Measurements from ENCODE around the gene ZSWIM3. TPM values are rescaled to one million over a fixed set of nuclear protein-coding genes. Genes with fewer than 3 reads are reported as not detected.
A peak's percentile ranks its signal among the peaks of the same experiment; 100 is the strongest.

The ZSWIM3 gene
- total RNA-seq, 3 donors from 2014 or later (not counting 1 experiment from before 2014, with no cell fraction given): 1.4 to 2.3 (median 1.5) TPM

GRCh38 chr20:45813006-45813340, 44.4 kb upstream of the ZSWIM3 start:
- ATAC-seq (no peak), DNase-seq (no peak)
- peaks cover 27% of the 10 kb centered on the region for H3K36me3 ChIP-seq (ENCODE audit: control insufficient read depth, insufficient read depth, low read length)
- no peaks in the 10 kb centered on the region for H3K9me3 ChIP-seq (ENCODE audit: control insufficient read depth, insufficient read depth, low read length)
- no peak for TF ChIP-seq CTCF (IDR thresholded peaks at IDR 0.05)
- Mint-ChIP-seq H3K4me1 (peaks cover 16% of the 10 kb centered on the region in 2 donors), H3K36me3 (no peaks in the 10 kb centered on the region), H3K4me3 (peak overlapping the region; percentile 87), H3K9me3 (no peaks in the 10 kb centered on the region), H3K27me3 (ENCODE audit: low read depth in 2 of 2) (no peaks in the 10 kb centered on the region), H3K27ac (peak overlapping the region; percentile 26 to 68)
- 19% methylated on average over 11 of the region's 11 CpGs for WGBS (ENCODE audit: insufficient coverage)
- H3K27me3 ChIP-seq (ENCODE audit: control insufficient read depth, insufficient read depth, low read length): no peaks in the 10 kb centered on the region
- intact Hi-C loops (cut with micrococcal nuclease): loop anchor here (5.0 kb wide), 1 partner anchor 159 kb away; the partner anchor contains the start of gene ZNF335
- peak overlapping the region; percentile 44 for H3K4me3 ChIP-seq (ENCODE audit: low read length)
- no peak overlapping the region for H3K27ac ChIP-seq (ENCODE audit: low read length)
- H3K4me1 ChIP-seq (ENCODE audit: control insufficient read depth, insufficient read depth, low read length): peaks cover 17% of the 10 kb centered on the region

GRCh38 chr20:45813489-45813888, 43.9 kb upstream of the ZSWIM3 start:
- TF ChIP-seq CTCF (IDR thresholded peaks at IDR 0.05): no peak
- intact Hi-C loops (cut with micrococcal nuclease): loop anchor here (5.0 kb wide), 1 partner anchor 159 kb away; the partner anchor contains the start of gene ZNF335
- Histone ChIP-seq H3K36me3 (ENCODE audit: control insufficient read depth, insufficient read depth, low read length) (peaks cover 27% of the 10 kb centered on the region), H3K9me3 (ENCODE audit: control insufficient read depth, insufficient read depth, low read length) (no peaks in the 10 kb centered on the region), H3K27ac (ENCODE audit: low read length) (no peak overlapping the region), H3K4me1 (ENCODE audit: control insufficient read depth, insufficient read depth, low read length) (peaks cover 17% of the 10 kb centered on the region), H3K4me3 (ENCODE audit: low read length) (no peak overlapping the region), H3K27me3 (ENCODE audit: control insufficient read depth, insufficient read depth, low read length) (no peaks in the 10 kb centered on the region)
- no peak for DNase-seq
- Mint-ChIP-seq H3K27ac (no peak overlapping the region), H3K9me3 (no peaks in the 10 kb centered on the region), H3K4me3 (peak overlapping the region; percentile 87), H3K4me1 (peaks cover 16% of the 10 kb centered on the region in 2 donors), H3K36me3 (no peaks in the 10 kb centered on the region), H3K27me3 (ENCODE audit: low read depth in 2 of 2) (no peaks in the 10 kb centered on the region)
- 74% methylated on average over 6 of the region's 7 CpGs for WGBS (ENCODE audit: insufficient coverage)
- ATAC-seq: no peak

GRCh38 chr20:45814314-45814713, 43.1 kb upstream of the ZSWIM3 start:
- H3K36me3 ChIP-seq (ENCODE audit: control insufficient read depth, insufficient read depth, low read length): peaks cover 19% of the 10 kb centered on the region
- H3K9me3 ChIP-seq (ENCODE audit: control insufficient read depth, insufficient read depth, low read length): no peaks in the 10 kb centered on the region
- DNase-seq: no peak
- H3K27ac ChIP-seq (ENCODE audit: low read length): no peak overlapping the region
- peaks cover 16% of the 10 kb centered on the region in 2 donors for H3K4me1 Mint-ChIP-seq
- H3K4me3 Mint-ChIP-seq: no peak overlapping the region
- no peaks in the 10 kb centered on the region for H3K27me3 ChIP-seq (ENCODE audit: control insufficient read depth, insufficient read depth, low read length)
- no peak for ATAC-seq
- no peaks in the 10 kb centered on the region for H3K36me3 Mint-ChIP-seq
- WGBS (ENCODE audit: insufficient coverage): 93% methylated on average over 3 of the region's 3 CpGs
- no peak overlapping the region for H3K4me3 ChIP-seq (ENCODE audit: low read length)
- intact Hi-C loops (cut with micrococcal nuclease): loop anchor here (5.0 kb wide), 1 partner anchor 158 kb away; the partner anchor contains the start of gene ZNF335
- peaks cover 0 to under 1% of the 10 kb centered on the region in 2 donors for H3K27me3 Mint-ChIP-seq (ENCODE audit: low read depth in 2 of 2)
- no peak overlapping the region for H3K27ac Mint-ChIP-seq
- H3K9me3 Mint-ChIP-seq: no peaks in the 10 kb centered on the region
- peaks cover 17% of the 10 kb centered on the region for H3K4me1 ChIP-seq (ENCODE audit: control insufficient read depth, insufficient read depth, low read length)
- TF ChIP-seq CTCF (IDR thresholded peaks at IDR 0.05): no peak

GRCh38 chr20:45816951-45817350, 40.5 kb upstream of the ZSWIM3 start:
- ATAC-seq (no peak), DNase-seq (no peak)
- no peaks in the 10 kb centered on the region for H3K36me3 ChIP-seq (ENCODE audit: control insufficient read depth, insufficient read depth, low read length)
- intact Hi-C loops (cut with micrococcal nuclease): no loop called here
- peaks cover 2 to 9% of the 10 kb centered on the region in 2 donors for H3K27me3 Mint-ChIP-seq (ENCODE audit: low read depth in 2 of 2)
- H3K4me1 ChIP-seq (ENCODE audit: control insufficient read depth, insufficient read depth, low read length): peaks cover 12% of the 10 kb centered on the region
- no peak overlapping the region for H3K4me3 ChIP-seq (ENCODE audit: low read length)
- H3K4me1 Mint-ChIP-seq: peaks cover 15% of the 10 kb centered on the region in 2 donors
- no peaks in the 10 kb centered on the region for H3K9me3 Mint-ChIP-seq
- H3K27ac ChIP-seq (ENCODE audit: low read length): no peak overlapping the region
- H3K27me3 ChIP-seq (ENCODE audit: control insufficient read depth, insufficient read depth, low read length): no peaks in the 10 kb centered on the region
- TF ChIP-seq CTCF (IDR thresholded peaks at IDR 0.05): no peak
- WGBS (ENCODE audit: insufficient coverage): 100% methylated on average over 2 of the region's 3 CpGs
- H3K4me3 Mint-ChIP-seq: no peak overlapping the region
- no peak overlapping the region for H3K27ac Mint-ChIP-seq
- H3K36me3 Mint-ChIP-seq: no peaks in the 10 kb centered on the region
- no peaks in the 10 kb centered on the region for H3K9me3 ChIP-seq (ENCODE audit: control insufficient read depth, insufficient read depth, low read length)

All from natural killer cell (primary cell).